ENCODE measurements around the gene RAB41.

Gene RAB41

GRCh38 chrX:70292788-70293187 lies 10.8 kb downstream of the RAB41 start:
- Histone ChIP-seq H3K4me3 (ENCODE audit: low read length) (no peak overlapping the region), H3K9ac (ENCODE audit: low read length) (no peak overlapping the region), H3K27ac (ENCODE audit: low read length) (no peak overlapping the region), H3K79me2 (ENCODE audit: low read length) (peaks cover 20% of the 10 kb centered on the region), H4K20me1 (ENCODE audit: insufficient read depth, low read length) (no peaks in the 10 kb centered on the region), H3K4me2 (ENCODE audit: low read length) (no peak overlapping the region), H2AFZ (ENCODE audit: low read depth, low read length) (no peak overlapping the region), H3K9me3 (ENCODE audit: insufficient read depth, low read length) (no peaks in the 10 kb centered on the region), H3K36me3 (replicated peaks; ENCODE audit: low read depth, low read length) (peaks cover 14% of the 10 kb centered on the region), H3K27me3 (ENCODE audit: low read depth, low read length) (no peaks in the 10 kb centered on the region), H3K4me1 (ENCODE audit: low read length) (peaks cover 10% of the 10 kb centered on the region)
- TF ChIP-seq CTCF (IDR thresholded peaks at IDR 0.05; ENCODE audit: low read depth, low read length) (no peak), EZH2phosphoT487 (IDR thresholded peaks at IDR 0.05; ENCODE audit: low read depth) (no peak)

GRCh38 chrX:70293621-70294020 lies 11.6 kb downstream of the RAB41 start:
- Histone ChIP-seq H3K27me3 (ENCODE audit: low read depth, low read length) (no peaks in the 10 kb centered on the region), H3K4me3 (ENCODE audit: low read length) (no peak overlapping the region), H3K27ac (ENCODE audit: low read length) (no peak overlapping the region), H3K4me1 (ENCODE audit: low read length) (peaks cover 10% of the 10 kb centered on the region), H3K9me3 (ENCODE audit: insufficient read depth, low read length) (no peaks in the 10 kb centered on the region), H3K4me2 (ENCODE audit: low read length) (no peak overlapping the region), H3K9ac (ENCODE audit: low read length) (no peak overlapping the region), H2AFZ (ENCODE audit: low read depth, low read length) (no peak overlapping the region), H4K20me1 (ENCODE audit: insufficient read depth, low read length) (no peaks in the 10 kb centered on the region), H3K79me2 (ENCODE audit: low read length) (peaks cover 20% of the 10 kb centered on the region), H3K36me3 (replicated peaks; ENCODE audit: low read depth, low read length) (peaks cover 14% of the 10 kb centered on the region)
- TF ChIP-seq CTCF (IDR thresholded peaks at IDR 0.05; ENCODE audit: low read depth, low read length) (no peak), EZH2phosphoT487 (IDR thresholded peaks at IDR 0.05; ENCODE audit: low read depth) (no peak)

GRCh38 chrX:70301716-70302115 lies 19.7 kb downstream of the RAB41 start:
- no peak overlapping the region for H2AFZ ChIP-seq (ENCODE audit: low read depth, low read length)

GRCh38 chrX:70313503-70313902 lies 31.5 kb downstream of the RAB41 start:
- Histone ChIP-seq H3K4me3 (ENCODE audit: low read length) (no peak overlapping the region), H3K79me2 (ENCODE audit: low read length) (0 out of 2 replicates have a peak, but pooled peaks cover 3% of the 10 kb centered on the region), H3K36me3 (replicated peaks; ENCODE audit: low read depth, low read length) (peaks cover 15% of the 10 kb centered on the region), H3K4me1 (ENCODE audit: low read length) (no peaks in the 10 kb centered on the region), H3K27ac (ENCODE audit: low read length) (no peak overlapping the region), H2AFZ (ENCODE audit: low read depth, low read length) (no peak overlapping the region), H3K27me3 (ENCODE audit: low read depth, low read length) (no peaks in the 10 kb centered on the region), H3K9me3 (ENCODE audit: insufficient read depth, low read length) (no peaks in the 10 kb centered on the region), H3K4me2 (ENCODE audit: low read length) (no peak overlapping the region), H3K9ac (ENCODE audit: low read length) (no peak overlapping the region), H4K20me1 (ENCODE audit: insufficient read depth, low read length) (no peaks in the 10 kb centered on the region)
- no peak for TF ChIP-seq EZH2phosphoT487 (IDR thresholded peaks at IDR 0.05; ENCODE audit: low read depth)
- no peak for TF ChIP-seq CTCF (IDR thresholded peaks at IDR 0.05; ENCODE audit: low read depth, low read length)

More at GRCh38 chrX:70301716-70302115, 19.7 kb downstream of the RAB41 start:
- Histone ChIP-seq H3K4me1 (ENCODE audit: low read length) (no peaks in the 10 kb centered on the region), H3K27me3 (ENCODE audit: low read depth, low read length) (no peaks in the 10 kb centered on the region), H3K27ac (ENCODE audit: low read length) (no peak overlapping the region), H3K9ac (ENCODE audit: low read length) (no peak overlapping the region), H3K79me2 (ENCODE audit: low read length) (no peaks in the 10 kb centered on the region), H3K4me2 (ENCODE audit: low read length) (no peak overlapping the region), H3K4me3 (ENCODE audit: low read length) (no peak overlapping the region), H3K9me3 (ENCODE audit: insufficient read depth, low read length) (no peaks in the 10 kb centered on the region), H4K20me1 (ENCODE audit: insufficient read depth, low read length) (no peaks in the 10 kb centered on the region), H3K36me3 (replicated peaks; ENCODE audit: low read depth, low read length) (peaks cover 40% of the 10 kb centered on the region)
- TF ChIP-seq CTCF (IDR thresholded peaks at IDR 0.05; ENCODE audit: low read depth, low read length) (no peak), EZH2phosphoT487 (IDR thresholded peaks at IDR 0.05; ENCODE audit: low read depth) (no peak)
